GM21825 (cell line): ENCODE measurements around the gene PRPF6.
"Not testable (repeated sequence)": the region's sequence is repeated elsewhere in the genome, so short reads cannot be mapped to it uniquely, and the experiment has no call there.

Experiments used
- ATAC-seq: cut with Tn5 transposase; IDR thresholded peaks from one replicate; pipeline ENCODE4 v1.9.1; 2021; ENCODE audit warnings: mild to moderate bottlenecking, moderate library complexity; ENCODE audit not compliant: unreplicated experiment

Gene PRPF6

DNA sequence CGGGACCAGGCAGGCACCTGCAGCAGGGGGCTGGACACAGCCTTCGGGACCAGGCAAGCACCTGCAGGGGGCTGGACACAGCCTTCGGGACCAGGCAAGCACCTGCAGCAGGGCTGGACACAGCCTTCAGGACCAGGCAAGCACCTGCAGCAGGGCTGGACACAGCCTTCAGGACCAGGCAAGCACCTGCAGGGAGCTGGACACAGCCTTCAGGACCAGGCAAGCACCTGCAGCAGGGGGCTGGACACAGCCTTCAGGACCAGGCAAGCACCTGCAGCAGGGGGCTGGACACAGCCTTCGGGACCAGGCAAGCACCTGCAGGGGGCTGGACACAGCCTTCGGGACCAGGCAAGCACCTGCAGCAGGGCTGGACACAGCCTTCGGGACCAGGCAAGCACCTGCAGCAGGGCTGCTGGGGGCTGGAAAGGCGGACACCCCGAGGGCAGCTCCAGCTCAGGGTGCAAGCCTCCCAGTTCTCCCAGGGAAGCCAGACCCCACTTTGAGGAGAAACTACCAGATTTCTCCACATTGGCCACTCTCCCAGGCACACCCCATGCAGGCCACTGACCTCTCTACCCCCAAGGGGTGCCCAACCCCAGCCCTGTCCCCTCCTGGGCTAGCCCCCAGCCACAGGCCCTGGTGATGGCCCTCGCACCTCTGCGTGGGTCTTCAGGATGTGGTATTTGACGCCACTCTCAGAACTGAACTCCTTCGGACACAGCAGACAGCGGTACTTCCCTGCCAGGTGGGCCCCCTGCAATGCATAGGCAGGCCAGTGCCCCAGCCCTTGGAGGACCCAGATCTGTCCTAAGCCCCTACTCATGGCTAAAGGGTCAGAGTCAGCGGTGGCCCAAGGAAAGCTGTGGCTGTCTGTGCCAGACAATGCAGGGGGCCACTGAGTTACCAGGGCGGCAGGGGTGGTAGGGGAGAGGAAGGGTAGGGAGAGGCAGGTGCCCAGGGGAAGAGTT is 20.0 kb upstream of the PRPF6 start:
- ATAC-seq = not testable (repeated sequence)

DNA sequence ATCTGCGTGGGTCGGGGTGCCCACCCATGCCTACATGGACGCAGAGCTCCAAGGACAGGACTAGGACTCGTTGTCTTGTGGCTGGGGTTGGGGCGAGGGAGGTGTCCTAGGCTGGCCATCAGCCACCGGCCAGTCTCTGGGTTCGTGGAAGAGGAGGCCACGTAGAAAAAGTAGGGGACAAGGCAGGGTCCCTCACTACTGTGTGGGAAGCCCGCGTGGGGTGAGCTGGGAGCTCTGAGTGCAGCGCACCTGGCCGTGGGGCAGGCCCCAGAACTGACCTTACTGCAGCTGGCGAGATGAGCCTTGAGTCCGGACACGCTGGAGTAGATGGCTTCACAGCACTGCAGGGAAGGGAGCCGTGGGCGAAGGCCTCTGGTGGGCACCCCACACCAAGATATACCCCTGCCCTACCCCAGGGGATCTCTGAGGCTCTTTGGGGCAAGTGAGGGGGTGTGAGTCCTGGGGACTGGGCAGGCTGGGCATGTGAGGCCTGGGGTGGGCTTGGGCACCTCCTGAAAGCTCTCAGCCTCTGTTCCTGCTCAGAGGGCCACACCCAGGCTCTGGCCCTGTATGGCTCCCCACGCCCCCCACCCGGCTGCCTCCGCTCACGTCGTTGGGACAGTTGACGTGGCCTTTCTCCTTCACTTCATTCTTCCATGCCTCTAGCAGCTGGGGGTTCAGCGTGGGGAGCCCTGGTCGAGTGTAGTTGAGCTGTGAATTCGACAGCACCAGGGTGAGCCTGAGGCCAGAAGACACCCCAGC is 19.1 kb upstream of the PRPF6 start:
- no peak for ATAC-seq

DNA sequence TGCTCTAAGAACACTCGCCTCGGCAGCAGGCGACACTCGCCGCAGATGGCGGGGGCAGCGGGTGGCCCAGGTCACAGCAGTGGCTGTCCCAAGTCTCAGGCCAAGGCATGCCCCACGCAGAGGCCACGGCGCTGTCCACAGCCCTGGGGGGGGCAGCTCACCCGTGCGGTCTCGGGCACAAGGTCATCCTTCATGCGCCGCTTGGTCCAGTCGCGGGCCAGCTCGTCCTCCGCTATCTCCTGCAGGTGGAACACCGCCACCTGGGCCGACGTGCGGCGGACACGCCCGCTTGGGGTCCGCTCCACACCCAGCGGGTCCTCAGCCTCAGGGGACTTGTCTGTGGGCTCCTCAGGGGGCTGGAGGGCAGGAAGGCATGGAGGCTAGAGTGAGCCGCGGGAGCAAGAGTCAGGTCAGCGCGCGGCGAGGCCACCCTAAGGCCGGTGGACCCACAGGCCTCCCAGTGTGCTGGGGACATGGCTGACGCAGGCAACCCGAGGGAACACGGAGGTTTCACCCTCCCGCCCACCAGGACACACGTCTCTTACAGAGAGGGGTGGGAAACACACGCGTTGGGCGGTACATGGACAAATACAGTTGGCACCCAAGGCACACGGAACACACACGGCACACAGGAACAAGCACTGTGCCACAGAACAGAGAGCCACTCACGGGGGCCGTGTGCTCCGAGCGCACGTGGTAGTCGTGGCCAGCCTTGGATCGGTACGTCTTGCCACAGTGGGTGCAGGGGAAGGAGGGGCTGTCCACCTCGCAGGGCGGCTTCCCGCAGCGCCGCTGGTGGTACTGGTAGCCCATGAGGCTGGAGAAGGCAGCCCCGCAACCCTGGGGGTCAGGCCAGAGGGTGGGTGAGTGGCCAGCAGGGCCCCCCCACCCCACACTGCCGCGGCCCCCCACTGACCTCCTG is 18.2 kb upstream of the PRPF6 start:
- ATAC-seq = no peak

DNA sequence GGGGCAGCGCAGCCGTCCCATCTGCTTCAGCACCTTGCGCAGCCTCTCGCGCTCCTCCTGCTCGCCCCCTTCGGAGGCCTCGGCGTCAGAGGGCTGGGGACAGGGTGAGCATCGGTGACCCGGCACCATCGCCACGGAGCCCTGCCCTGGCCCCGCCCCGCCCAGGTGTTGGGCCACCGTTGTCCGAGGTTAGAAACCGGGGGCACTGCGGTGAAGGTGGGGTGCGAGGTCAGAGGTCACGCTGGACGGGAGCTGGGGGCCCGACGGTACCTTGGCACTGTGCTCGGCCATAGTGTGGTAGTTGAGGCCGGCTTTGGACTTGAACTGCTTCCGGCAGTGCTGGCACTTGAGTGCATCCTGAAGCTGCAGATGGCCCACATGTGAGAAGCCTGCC is 17.6 kb upstream of the PRPF6 start:
- ATAC-seq = no peak

DNA sequence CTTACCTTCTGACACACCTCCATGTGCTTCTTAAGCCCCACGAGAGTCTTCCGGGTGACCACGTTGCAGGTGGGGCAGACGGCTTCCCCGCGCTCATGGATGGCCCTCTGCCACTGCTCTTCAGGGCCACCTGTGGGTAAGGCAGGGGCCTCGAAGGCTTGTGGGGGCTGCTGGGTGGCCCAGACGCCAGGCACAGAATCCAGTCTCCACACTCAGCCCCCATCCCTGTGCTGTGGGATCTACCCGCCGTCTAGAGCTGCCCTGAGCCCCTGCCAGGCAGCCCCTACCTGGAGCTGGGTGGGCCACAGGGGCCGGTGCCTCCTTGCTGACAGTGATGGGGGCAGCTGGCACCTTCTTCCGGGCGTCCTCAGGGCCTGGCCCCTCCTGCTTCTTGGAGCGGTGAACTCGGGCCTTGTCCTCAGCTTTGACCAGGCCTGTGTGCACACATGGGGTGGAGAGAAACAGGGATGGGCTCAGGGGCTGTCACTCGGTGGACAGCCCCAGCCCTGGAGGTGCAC is 17.1 kb upstream of the PRPF6 start:
- no peak for ATAC-seq

DNA sequence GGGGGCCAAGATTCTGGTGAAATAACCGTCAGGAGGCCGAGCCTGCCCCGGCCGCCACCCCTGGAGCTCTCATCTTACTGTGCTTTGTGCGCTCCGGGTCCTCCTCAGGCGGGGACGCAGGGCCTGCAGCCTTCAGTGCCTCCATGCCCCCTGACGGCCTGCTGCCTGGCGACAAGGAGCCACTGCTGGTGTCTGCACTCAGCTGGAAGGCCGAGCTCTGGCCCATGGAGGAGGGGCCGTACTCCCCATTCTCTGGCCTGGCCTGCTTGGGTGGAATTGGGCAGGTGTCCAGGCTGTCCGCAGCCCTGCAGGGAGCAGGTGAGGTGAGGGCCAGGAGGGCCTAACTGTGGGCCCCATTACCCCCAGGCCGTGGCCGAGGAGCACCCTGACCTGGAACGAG is 16.5 kb upstream of the PRPF6 start:
- ATAC-seq = no peak

DNA sequence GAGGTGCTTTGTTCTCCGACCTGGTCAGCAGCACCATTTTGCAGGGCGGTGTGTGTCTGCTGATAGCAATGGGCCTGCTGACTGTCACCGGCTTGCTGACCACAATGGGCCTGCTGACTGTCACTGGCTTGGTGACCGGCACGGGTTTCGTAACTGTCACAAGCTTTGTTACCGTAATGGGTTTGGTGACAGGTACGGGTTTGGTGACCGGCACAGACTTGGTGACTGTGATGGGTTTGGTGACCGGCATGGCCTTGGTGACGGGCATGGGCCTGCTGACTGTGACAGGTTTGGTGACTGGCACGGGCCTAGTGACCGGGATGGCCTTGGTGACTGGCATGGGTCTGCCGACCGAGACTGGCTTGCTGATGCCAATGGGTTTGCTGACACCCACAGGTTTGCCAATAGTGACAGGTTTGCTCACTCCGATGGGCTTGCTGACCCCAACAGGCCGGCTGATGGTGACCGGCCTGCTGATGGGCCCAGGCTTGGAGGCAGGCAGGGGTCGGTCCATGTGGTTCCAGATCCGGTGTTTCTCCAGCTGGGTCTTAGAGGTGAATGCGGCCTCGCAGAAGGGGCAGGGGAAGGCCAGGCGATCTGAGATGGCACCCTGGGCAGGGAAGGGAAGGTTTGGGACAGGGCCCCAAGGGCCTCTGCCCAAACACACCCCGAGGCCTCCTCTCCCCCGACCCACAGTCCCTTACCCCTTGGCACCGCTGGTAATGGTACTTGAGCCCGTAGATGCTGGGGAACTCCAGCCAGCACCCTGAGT is 14.6 kb upstream of the PRPF6 start:
- ATAC-seq = no peak

DNA sequence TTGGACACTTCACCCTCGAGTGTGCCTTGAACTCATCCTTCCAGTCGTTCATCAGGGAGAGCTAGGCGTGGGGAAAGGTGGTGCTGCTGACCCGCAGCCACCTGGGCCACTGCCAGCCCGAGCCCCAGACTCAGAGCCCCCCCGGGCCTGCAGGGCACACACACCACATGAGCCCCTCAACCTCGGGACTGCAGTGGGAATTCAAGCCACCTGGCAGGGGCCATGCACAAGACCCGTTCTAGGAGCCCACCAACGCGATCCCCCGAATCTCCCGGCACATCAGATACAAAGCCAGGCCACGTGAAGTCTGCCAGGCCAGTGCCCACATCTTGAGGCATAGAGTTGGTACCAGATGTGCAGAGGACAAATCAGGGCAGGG is 14.0 kb upstream of the PRPF6 start:
- ATAC-seq = no peak

DNA sequence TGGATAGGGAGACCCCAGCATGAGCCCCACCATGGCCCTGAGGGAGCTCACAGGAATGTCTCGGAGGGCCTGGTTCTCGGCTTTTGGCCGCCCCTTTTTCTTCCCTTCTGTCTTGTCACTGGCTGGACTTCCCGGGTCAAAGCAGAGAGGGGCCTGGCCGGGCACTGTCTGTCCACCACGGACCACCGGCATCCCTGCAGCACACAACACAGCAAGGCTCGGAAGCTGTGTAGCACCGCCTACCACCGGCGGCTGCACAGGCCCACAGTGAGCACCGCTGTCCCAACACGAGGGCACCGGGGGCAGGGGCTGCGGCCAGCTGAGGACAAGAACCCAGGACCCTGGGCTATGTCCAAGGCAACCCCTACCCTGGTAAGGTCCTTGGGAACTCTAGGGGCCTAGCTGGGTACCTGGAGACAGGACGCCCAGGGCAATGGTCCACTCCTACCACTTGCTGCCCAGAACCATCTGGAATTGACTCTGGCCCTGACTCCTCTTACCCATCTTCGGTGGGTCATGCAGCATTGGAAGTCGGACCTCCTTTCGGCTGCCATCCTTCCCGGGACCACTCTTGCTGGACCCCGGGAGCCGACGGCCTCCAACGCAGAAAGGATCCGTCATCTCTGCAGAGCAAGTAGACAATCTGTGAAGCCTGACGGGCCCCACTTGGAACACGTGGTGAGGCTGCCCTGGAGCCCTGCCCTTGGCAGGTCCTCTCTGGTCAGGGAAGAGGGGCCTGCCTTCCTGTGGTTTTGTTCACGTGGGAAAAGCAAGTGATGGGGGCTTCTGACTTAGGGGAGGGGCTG is 13.4 kb upstream of the PRPF6 start:
- ATAC-seq = no peak

DNA sequence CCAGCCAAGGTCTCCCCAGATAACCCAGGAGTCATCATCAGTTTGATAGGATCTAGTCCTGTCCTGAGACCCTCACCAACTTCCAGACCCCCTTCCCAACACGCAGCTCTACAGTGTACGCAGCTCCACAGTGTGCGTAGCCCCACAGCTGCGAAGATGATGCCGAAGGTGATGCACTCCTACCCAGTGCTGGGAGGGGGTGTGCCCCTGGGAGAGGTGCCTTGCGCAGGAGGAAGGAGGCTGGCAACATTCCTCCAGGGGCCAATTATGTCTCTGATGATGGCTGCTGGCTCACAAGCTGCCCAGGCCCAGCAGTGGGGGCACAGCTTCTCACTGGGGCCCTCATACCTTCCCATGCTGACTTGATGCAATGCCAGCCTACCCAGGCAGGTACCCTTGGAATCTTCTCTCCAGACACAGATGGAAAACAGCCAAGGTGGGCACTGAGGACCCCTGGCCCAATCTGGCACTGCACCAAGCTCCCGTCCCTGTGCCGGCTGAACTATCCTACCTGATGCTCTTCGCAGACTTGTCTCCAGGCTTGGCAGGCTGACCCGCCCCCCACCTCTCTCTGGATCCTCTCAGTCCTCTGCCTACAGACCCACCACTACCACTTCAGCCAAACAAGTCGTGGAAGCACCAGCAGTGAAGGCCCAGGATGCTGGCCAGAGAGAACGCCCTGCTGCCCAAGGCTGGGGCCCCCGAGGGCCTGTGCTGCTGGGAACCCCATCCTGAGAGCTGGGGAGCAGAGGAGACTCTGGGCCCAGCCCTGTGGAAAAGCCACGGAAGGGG is 12.6 kb upstream of the PRPF6 start:
- no peak for ATAC-seq

DNA sequence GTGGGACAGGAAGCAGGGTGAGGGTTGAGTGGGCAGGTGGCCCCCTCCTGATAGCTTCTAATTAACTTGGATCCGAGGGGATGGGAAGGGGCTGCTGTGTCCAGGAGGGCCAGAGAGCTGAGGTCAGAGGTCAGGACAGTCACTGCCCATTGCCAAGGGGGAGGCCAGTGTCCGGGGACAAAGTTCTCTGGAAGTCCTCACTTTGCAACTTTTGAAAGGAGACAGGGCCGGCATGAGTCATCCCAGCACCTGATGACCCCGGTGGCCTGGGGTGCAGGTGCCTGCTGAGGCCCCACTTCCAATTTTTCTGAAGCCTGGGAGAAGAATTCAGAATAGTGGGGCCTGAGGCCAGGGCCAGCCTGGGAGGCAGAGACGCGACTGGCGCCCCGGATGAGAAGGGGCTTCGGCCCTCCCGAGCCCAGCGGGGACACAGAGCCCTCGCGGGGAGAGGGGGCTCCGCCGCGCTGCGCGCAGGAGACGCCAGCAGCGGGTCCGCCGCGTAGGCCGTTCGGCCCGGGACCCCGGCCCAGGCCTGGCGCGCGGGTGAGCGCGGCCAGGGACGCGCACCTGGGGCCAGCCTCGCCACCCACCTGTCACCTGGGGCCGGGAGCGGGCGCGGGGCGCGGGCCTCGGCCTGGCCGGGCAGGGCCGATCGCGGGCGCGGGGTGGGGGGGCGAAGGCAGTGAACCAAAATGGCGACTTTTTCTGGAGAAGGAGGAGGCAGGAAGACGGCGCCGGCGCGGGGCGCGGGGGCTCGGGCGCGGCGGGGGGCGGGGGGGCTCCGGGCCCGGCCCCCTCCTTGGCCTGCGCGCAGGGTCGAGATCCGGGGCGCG is 11.8 kb upstream of the PRPF6 start:
- ATAC-seq = no peak

DNA sequence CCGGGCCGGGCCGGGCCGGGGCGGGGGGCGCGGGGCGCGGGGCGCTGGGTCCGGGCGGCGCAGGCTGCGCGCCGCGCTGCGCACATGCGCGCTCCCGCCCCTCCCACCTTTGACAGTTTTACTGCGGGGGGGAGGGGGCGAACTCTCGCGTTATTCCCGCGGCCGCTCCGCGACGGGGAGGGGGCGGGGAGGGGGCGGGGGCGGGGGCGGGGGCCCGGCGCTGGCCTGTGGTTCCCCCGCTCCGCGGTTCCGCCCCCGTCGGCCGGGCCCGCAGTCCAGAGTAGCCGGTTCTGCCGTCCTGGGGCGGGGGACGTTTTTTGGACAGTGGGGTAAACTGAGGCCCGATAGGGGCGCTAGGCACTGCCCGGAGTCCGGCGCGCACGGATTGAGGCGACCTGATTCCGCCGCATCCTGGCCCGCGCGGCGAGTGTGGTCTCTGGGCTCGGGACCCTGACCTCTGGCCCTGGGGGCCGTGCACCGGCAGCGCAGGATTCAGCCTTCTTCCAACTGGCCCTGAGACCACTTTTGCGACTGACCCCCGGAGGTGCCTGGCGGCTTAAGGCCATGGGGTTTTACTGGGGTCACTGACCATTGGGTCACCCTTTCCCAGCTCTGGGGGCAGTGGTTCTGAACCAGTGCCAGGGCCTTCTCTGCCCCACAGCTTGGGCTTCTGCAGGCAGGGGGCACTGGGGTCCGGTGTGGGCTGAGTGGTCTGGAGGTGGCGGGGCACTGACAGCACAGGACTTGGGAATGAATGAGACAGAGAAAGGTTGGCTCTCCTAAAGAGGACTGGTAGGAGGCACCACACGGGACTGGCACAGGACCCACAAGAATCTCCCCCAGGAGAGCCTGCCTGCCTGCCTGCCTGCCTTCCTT is 10.9 kb upstream of the PRPF6 start, which contains the start of gene ZNF512B:
TSS of gene ZNF512B (minus strand) at position 93 of the 876 bp plus-strand sequence. CDS start 1,980 bp downstream, outside the sequence.
- ATAC-seq = no peak

DNA sequence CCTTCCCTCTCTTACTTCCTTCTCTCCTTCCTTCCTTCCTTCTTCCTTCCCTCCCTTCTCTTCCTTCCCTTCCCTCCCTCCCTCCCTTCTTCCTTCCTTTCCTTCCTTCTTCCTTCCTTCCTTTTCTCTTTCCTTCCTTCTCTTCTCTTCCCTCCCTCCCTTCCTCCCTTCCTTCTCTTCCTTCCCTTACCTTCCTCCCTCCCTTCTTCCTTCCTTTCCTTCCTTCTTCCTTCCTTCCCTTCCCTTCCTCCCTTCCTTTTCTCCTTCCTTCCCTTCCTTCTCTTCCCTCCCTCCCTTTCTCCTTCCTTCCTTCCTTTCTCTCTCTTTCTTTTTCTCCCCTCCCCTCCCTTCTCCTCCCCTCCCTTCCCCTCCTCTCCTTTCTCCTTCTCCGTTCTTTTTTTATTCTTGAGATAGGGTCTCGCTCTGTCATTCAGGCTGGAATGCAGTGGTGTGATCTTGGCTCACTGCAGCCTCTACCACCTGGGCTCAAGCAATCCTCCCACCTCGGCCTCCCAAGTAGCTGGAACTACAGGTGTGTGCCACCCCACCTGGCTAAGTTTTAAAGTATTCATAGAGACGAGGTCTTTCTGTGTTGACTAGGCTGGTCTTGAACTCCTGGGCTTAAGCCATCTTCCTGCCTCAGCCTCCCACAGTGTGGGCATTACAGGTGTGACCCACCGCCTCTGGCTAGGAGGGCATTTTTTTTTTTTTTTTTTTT is 10.1 kb upstream of the PRPF6 start:
- ATAC-seq = no peak

DNA sequence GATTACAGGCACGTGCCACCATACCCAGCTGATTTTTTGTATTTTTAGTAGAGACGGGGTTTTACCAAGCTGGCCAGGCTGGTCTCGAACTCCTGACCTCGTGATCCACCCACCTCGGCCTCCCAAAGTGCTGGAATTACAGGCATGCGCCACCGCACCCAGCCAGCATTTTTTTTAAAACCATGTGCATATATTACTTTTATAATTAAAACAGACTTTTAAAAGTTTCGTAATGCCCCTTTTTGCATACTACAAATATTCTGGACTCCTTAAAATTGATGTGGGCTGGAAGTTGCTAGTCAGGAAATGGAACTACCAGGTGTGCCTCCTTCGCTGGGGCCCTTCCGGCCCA is 9.0 kb upstream of the PRPF6 start:
- ATAC-seq = not testable (repeated sequence)

DNA sequence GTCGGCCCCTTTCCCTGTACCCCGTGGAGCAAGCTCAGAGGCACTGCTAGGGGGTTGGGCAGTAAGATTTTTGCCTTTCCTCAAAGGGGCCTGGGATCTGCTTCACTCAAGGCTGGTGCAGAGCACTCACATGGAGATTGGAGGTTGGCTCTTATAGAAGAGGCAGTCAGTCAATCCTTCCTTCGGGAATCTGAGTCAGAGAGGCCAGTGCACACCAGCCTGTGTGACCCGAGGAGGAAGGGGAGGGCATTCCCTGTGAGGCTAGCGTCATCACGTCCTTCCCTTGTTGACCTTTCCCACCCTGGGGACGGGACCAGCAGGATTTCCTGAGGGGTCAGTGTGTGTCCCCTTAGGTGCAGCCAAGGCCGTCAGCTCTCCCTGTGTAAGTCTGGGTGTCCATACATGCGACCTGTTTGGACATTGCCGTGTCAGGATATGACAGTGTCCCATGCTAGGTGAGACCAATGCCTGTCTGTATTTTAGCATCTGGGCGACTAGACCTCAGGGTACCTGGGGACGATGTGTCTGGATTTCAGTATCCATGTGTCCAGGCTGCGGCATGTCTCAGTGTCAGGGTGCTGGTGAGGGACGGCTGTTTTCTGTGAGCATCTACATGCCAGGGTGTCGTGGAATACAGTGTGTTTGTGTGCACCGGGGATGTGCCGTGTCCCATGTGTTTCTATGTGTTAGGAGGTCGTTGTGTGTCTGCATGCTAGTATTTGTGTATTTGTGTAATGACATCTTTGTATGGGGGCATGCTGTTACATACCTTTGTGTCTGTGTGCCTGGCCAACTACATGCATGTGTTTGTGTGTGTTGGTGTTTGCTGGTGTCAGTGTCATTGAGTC is 8.4 kb upstream of the PRPF6 start:
- no peak for ATAC-seq
